Measurements from ENCODE around the gene TMEM165.
"Not testable (repeated sequence)": the region's sequence is repeated elsewhere in the genome, so short reads cannot be mapped to it uniquely, and the experiment has no call there.

The TMEM165 gene

DNA sequence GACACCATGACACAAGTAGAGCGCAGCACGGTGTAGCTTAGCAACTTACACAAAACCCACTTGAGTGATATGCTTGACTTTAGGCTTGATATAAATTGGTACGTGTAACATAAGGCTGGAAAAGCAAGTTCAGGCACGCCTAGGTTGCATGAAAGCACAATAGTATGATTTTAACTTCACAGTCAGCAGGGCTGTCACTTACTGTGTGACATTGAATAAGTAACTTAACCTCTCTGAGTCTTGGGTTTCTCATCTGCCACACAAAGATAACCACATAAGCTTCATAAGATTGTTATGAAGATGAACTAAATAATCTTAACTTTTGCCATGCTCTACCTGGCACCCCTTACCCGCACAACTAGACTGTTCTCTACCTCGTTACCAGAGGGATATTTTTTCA lies 40.2 kb upstream of the TMEM165 start:
- Histone ChIP-seq H3K9me3 (ENCODE audit: control insufficient read depth, insufficient read depth, low read length) (no peaks in the 10 kb centered on the region; the same call in 1 of the 2 replicates), H3K9ac (ENCODE audit: low read depth, low read length) (no peak overlapping the region), H3K27me3 (ENCODE audit: control insufficient read depth, insufficient read depth, low read length) (no peaks in the 10 kb centered on the region), H3K27ac (ENCODE audit: low read depth, low read length) (no peak overlapping the region), H3K36me3 (ENCODE audit: control insufficient read depth, insufficient read depth, low read length) (peaks cover 6% of the 10 kb centered on the region), H3K4me3 (ENCODE audit: low read depth, low read length) (no peak overlapping the region), H3K4me1 (ENCODE audit: control insufficient read depth, insufficient read depth, low read length) (no peaks in the 10 kb centered on the region)

GRCh38 chr4:55356991-55357461 lies 38.7 kb upstream of the TMEM165 start:
- H3K9ac ChIP-seq (ENCODE audit: low read depth, low read length): no peak overlapping the region
- H3K4me1 ChIP-seq (ENCODE audit: control insufficient read depth, insufficient read depth, low read length): no peaks in the 10 kb centered on the region
- H3K9me3 ChIP-seq (ENCODE audit: control insufficient read depth, insufficient read depth, low read length): no peaks in the 10 kb centered on the region; the same call in 1 of the 2 replicates
- H3K36me3 ChIP-seq (ENCODE audit: control insufficient read depth, insufficient read depth, low read length): peaks cover 6% of the 10 kb centered on the region; the same call in 1 of the 2 replicates
- no peaks in the 10 kb centered on the region for H3K27me3 ChIP-seq (ENCODE audit: control insufficient read depth, insufficient read depth, low read length)
- no peak overlapping the region for H3K4me3 ChIP-seq (ENCODE audit: low read depth, low read length)
- H3K27ac ChIP-seq (ENCODE audit: low read depth, low read length): no peak overlapping the region

DNA sequence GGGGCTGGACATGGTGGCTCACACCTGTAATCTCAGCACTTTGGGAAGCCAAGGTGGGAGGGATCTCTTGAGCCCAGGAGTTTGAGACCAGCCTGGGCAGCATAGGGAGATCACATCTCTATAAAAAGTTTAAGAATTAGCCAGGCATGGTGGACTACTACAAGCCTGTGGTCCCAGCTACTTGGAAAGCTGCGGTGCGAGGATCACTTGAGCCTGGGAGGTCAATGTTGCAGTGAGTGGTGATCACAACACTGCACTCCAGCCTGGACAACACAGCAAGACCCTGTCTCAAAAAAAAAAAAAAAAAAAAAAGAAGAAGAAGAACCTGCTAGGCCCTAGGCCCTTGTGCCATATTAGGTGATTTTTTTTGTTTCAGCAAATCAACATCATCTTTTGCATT lies 37.5 kb upstream of the TMEM165 start:
- Histone ChIP-seq H3K27me3 (ENCODE audit: control insufficient read depth, insufficient read depth, low read length) (no peaks in the 10 kb centered on the region), H3K4me1 (ENCODE audit: control insufficient read depth, insufficient read depth, low read length) (no peaks in the 10 kb centered on the region), H3K27ac (ENCODE audit: low read depth, low read length) (no peak overlapping the region), H3K9ac (ENCODE audit: low read depth, low read length) (no peak overlapping the region), H3K36me3 (ENCODE audit: control insufficient read depth, insufficient read depth, low read length) (peaks cover 6% of the 10 kb centered on the region; the same call in 1 of the 2 replicates), H3K4me3 (ENCODE audit: low read depth, low read length) (no peak overlapping the region), H3K9me3 (ENCODE audit: control insufficient read depth, insufficient read depth, low read length) (no peaks in the 10 kb centered on the region)

DNA sequence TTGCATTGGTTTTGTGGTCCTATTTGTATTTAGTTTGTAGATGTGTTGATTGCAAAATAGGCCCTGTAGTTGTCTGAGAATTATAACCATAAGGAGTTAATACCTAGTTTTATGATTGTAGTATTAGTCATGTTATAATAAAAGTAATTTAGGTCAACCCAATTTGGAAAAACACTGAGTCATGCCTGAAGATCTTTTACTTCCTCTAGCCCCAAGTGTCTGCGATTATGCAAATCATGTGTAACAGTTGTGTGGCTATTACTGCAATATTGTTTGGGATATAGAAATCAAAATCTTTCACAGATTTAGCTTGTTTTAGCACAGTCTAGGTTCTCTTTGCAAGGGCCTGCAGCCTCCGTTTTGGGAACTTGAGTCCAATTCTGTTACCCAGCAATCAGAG lies 37.1 kb upstream of the TMEM165 start:
- Histone ChIP-seq H3K36me3 (ENCODE audit: control insufficient read depth, insufficient read depth, low read length) (peaks cover 6% of the 10 kb centered on the region; the same call in 1 of the 2 replicates), H3K4me1 (ENCODE audit: control insufficient read depth, insufficient read depth, low read length) (no peaks in the 10 kb centered on the region), H3K4me3 (ENCODE audit: low read depth, low read length) (no peak overlapping the region), H3K27me3 (ENCODE audit: control insufficient read depth, insufficient read depth, low read length) (no peaks in the 10 kb centered on the region), H3K9ac (ENCODE audit: low read depth, low read length) (no peak overlapping the region), H3K27ac (ENCODE audit: low read depth, low read length) (no peak overlapping the region), H3K9me3 (ENCODE audit: control insufficient read depth, insufficient read depth, low read length) (no peaks in the 10 kb centered on the region)

- no peaks in the 10 kb centered on the region for H3K9me3 ChIP-seq (ENCODE audit: control insufficient read depth, insufficient read depth, low read length)
- H3K4me3 ChIP-seq (ENCODE audit: low read depth, low read length): no peak overlapping the region
- no peak overlapping the region for H3K9ac ChIP-seq (ENCODE audit: low read depth, low read length)
- H3K27ac ChIP-seq (ENCODE audit: low read depth, low read length): no peak overlapping the region
- H3K36me3 ChIP-seq (ENCODE audit: control insufficient read depth, insufficient read depth, low read length): 0 out of 2 replicates have a peak, but pooled peaks cover 7% of the 10 kb centered on the region
- H3K27me3 ChIP-seq (ENCODE audit: control insufficient read depth, insufficient read depth, low read length): no peaks in the 10 kb centered on the region
- H3K4me1 ChIP-seq (ENCODE audit: control insufficient read depth, insufficient read depth, low read length): no peaks in the 10 kb centered on the region
Measured at GRCh38 chr4:55359397-55359916, 36.3 kb upstream of the TMEM165 start.

DNA sequence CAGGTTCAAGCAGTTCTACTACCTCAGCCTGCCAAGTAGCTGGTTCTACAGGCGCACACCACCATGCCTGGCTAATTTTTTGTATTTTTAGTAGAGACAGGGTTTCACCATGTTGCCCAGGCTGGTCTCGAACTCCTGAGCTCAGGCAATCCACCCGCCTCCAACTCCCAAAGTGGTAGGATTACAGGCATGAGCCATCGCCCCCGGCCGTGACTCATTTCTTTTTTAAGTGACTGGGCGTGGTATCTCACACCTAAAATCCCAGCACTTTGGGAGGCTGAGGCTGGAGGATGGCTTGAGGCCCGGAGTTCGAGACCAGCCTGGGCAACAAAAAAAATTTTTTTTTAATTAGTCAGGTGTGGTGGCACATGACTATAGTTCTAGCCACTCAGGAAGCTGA lies 32.8 kb upstream of the TMEM165 start:
- not testable (repeated sequence) for H3K27me3 ChIP-seq (ENCODE audit: control insufficient read depth, insufficient read depth, low read length); H3K36me3 ChIP-seq (ENCODE audit: control insufficient read depth, insufficient read depth, low read length); H3K9ac ChIP-seq (ENCODE audit: low read depth, low read length)

GRCh38 chr4:55363691-55364351 lies 31.9 kb upstream of the TMEM165 start:
- Histone ChIP-seq H3K27me3 (ENCODE audit: control insufficient read depth, insufficient read depth, low read length) (no peaks in the 10 kb centered on the region), H3K36me3 (ENCODE audit: control insufficient read depth, insufficient read depth, low read length) (0 out of 2 replicates have a peak, but pooled peaks cover 6% of the 10 kb centered on the region), H3K9ac (ENCODE audit: low read depth, low read length) (no peak overlapping the region), H3K4me1 (ENCODE audit: control insufficient read depth, insufficient read depth, low read length) (peaks cover 26% of the 10 kb centered on the region), H3K27ac (ENCODE audit: low read depth, low read length) (no peak overlapping the region), H3K4me3 (ENCODE audit: low read depth, low read length) (no peak overlapping the region), H3K9me3 (ENCODE audit: control insufficient read depth, insufficient read depth, low read length) (no peaks in the 10 kb centered on the region)

More for the DNA sequence above, 32.8 kb upstream of the TMEM165 start:
- not testable (repeated sequence) for H3K27ac ChIP-seq (ENCODE audit: low read depth, low read length); H3K4me3 ChIP-seq (ENCODE audit: low read depth, low read length); H3K9me3 ChIP-seq (ENCODE audit: control insufficient read depth, insufficient read depth, low read length)
- H3K4me1 ChIP-seq (ENCODE audit: control insufficient read depth, insufficient read depth, low read length): peaks cover 26% of the 10 kb centered on the region

DNA sequence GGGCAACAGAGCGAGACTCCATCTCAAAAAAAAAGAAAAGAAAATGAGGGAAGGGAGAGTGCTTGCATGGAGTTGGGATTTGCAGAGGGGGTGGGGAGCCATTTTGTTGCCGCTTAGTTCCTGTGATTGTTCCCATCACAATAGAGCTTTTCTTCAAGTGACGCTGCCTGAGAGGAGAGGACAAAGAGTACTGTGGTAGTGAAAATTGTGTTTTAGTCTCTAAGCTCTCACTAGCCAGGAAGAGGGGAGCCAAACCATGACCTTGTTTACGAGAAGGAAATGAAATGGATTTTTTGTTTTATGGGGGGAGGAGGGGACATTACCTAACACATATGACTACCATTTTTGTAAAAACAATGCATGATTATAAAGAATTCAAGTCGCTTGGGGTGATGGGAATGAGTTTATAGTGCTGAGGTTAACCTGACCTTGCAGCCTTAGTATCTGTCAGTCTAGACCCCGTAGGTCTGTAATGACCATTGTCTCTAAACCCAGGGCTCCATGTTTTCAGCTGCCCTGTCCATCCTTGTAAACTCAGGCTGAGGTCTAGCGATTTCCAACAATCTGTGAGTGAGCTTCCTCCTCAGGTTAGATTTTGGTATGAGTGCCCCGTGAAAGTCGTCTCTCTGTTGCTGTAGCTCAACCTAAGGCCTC lies 30.9 kb upstream of the TMEM165 start:
- Histone ChIP-seq H3K36me3 (ENCODE audit: control insufficient read depth, insufficient read depth, low read length) (0 out of 2 replicates have a peak, but pooled peaks cover 6% of the 10 kb centered on the region), H3K9me3 (ENCODE audit: control insufficient read depth, insufficient read depth, low read length) (no peaks in the 10 kb centered on the region), H3K4me3 (ENCODE audit: low read depth, low read length) (peak overlapping the region; percentile 24), H3K27ac (ENCODE audit: low read depth, low read length) (peak overlapping the region; percentile 64), H3K9ac (ENCODE audit: low read depth, low read length) (peak overlapping the region; percentile 23; the same call in 1 of the 2 replicates), H3K27me3 (ENCODE audit: control insufficient read depth, insufficient read depth, low read length) (no peaks in the 10 kb centered on the region), H3K4me1 (ENCODE audit: control insufficient read depth, insufficient read depth, low read length) (peaks cover 26% of the 10 kb centered on the region)

DNA sequence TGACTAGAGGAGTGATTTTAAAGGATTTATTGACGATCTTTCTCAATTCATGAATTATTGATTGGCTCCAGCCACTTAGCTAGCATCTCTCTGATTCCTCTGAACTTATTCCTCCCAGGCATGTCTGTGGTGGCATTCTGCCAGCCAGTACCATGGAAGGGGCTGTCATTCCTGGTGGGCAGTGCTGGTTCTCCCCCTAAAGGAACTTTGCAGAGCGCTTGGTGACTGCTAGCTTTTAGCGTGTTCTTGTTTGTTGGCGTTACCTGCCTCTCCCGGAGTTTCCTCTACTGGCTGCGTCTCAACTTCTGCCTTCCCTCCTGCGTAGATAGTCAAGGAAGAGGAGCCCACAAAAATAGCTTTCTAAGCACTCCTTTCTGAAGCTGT lies 30.4 kb upstream of the TMEM165 start:
- H3K27me3 ChIP-seq (ENCODE audit: control insufficient read depth, insufficient read depth, low read length): no peaks in the 10 kb centered on the region
- H3K9me3 ChIP-seq (ENCODE audit: control insufficient read depth, insufficient read depth, low read length): no peaks in the 10 kb centered on the region
- H3K4me1 ChIP-seq (ENCODE audit: control insufficient read depth, insufficient read depth, low read length): peaks cover 26% of the 10 kb centered on the region
- H3K9ac ChIP-seq (ENCODE audit: low read depth, low read length): no peak overlapping the region
- H3K4me3 ChIP-seq (ENCODE audit: low read depth, low read length): no peak overlapping the region
- H3K36me3 ChIP-seq (ENCODE audit: control insufficient read depth, insufficient read depth, low read length): 0 out of 2 replicates have a peak, but pooled peaks cover 6% of the 10 kb centered on the region
- peak overlapping the region; percentile 64 for H3K27ac ChIP-seq (ENCODE audit: low read depth, low read length)

- 0 out of 2 replicates have a peak, but pooled peaks cover 6% of the 10 kb centered on the region for H3K36me3 ChIP-seq (ENCODE audit: control insufficient read depth, insufficient read depth, low read length)
- no peak overlapping the region for H3K9ac ChIP-seq (ENCODE audit: low read depth, low read length)
- H3K9me3 ChIP-seq (ENCODE audit: control insufficient read depth, insufficient read depth, low read length): no peaks in the 10 kb centered on the region
- H3K27me3 ChIP-seq (ENCODE audit: control insufficient read depth, insufficient read depth, low read length): no peaks in the 10 kb centered on the region
- peak overlapping the region; percentile 27 for H3K27ac ChIP-seq (ENCODE audit: low read depth, low read length)
- peaks cover 26% of the 10 kb centered on the region for H3K4me1 ChIP-seq (ENCODE audit: control insufficient read depth, insufficient read depth, low read length)
- H3K4me3 ChIP-seq (ENCODE audit: low read depth, low read length): no peak overlapping the region
Measured at GRCh38 chr4:55366621-55367020, 29.1 kb upstream of the TMEM165 start.

Data from HUES48 (cell line).